Cerebellar cortex (tissue), 1 donor: ENCODE data around the gene FAM131A.

Source experiments
- DNase-seq: peaks from one replicate; pipeline ENCODE4 v3.0.0-alpha.2; 2015; ENCODE audit warnings: low spot score

The FAM131A gene

GRCh38 chr3:184378651-184379357 lies 41.4 kb downstream of the FAM131A start:
- no peak for DNase-seq

GRCh38 chr3:184379358-184380184 lies 42.2 kb downstream of the FAM131A start, which contains the start of gene CHRD:
TSS of gene CHRD (plus strand) at chr3:184380054. CDS start at chr3:184380319, 265 bp downstream.
- DNase-seq: no peak

GRCh38 chr3:184380185-184380626 lies 42.8 kb downstream of the FAM131A start:
- DNase-seq: no peak

GRCh38 chr3:184380627-184381260 lies 43.3 kb downstream of the FAM131A start:
- DNase-seq: no peak

- DNase-seq: no peak
Observed at GRCh38 chr3:184381261-184382224, 44.1 kb downstream of the FAM131A start.

- DNase-seq: no peak
Observed at GRCh38 chr3:184382326-184383032, 45.1 kb downstream of the FAM131A start.

- DNase-seq: no peak
Observed at GRCh38 chr3:184383033-184383740, 45.8 kb downstream of the FAM131A start.

GRCh38 chr3:184384342-184384741 lies 46.9 kb downstream of the FAM131A start:
- no peak for DNase-seq

GRCh38 chr3:184384856-184385422 lies 47.5 kb downstream of the FAM131A start:
- DNase-seq: no peak

GRCh38 chr3:184386047-184386806 lies 48.8 kb downstream of the FAM131A start:
- no peak for DNase-seq

- DNase-seq: no peak
Observed at GRCh38 chr3:184387174-184387714, 49.8 kb downstream of the FAM131A start.

- no peak for DNase-seq
Observed at GRCh38 chr3:184388164-184388935, 51.0 kb downstream of the FAM131A start.

GRCh38 chr3:184388936-184389230 lies 51.5 kb downstream of the FAM131A start:
- no peak for DNase-seq

GRCh38 chr3:184389384-184389783 lies 52.0 kb downstream of the FAM131A start:
- no peak for DNase-seq

- DNase-seq: no peak
Observed at GRCh38 chr3:184389935-184390528, 52.6 kb downstream of the FAM131A start.

GRCh38 chr3:184391266-184391665 lies 53.9 kb downstream of the FAM131A start:
- DNase-seq: no peak

- no peak for DNase-seq
Observed at GRCh38 chr3:184395320-184395660, 57.9 kb downstream of the FAM131A start.
